Natural killer cell (primary cell): ENCODE measurements around the gene CCDC154. TPM values are rescaled to one million over a fixed set of nuclear protein-coding genes. Genes with fewer than 3 reads are reported as not detected.

ENCODE experiments used
- ATAC-seq, 3 donors: fragments of 150-1000 bp in 2 of 3; fragments of 200-7000 bp in 1 of 3; cut with Tn5 transposase; 1 replicate in 1 of 3; 2 replicates in 2 of 3; pipeline ENCODE4 v1.10.0; 2021; ENCODE audit warnings: mild to moderate bottlenecking in 2 of 3, moderate library complexity in 2 of 3
- DNase-seq, 2 donors: peaks; one replicate each; pipeline versions ENCODE4 v3.0.0 to v3.0.0-alpha.2; 2013 to 2021; ENCODE audit warnings: mixed read lengths in 1 of 2
- H3K27ac ChIP-seq: one replicate; pipeline ENCODE4 v1.5.1; 2013; ENCODE audit warnings: mild to moderate bottlenecking, low read length
- H3K27me3 ChIP-seq: one replicate; pipeline ENCODE4 v1.6.1; 2013; ENCODE audit warnings: low read length; ENCODE audit not compliant: control insufficient read depth, insufficient read depth
- H3K36me3 ChIP-seq: one replicate; pipeline ENCODE4 v1.6.1; 2013; ENCODE audit warnings: low read length; ENCODE audit not compliant: control insufficient read depth, insufficient read depth
- H3K4me1 ChIP-seq: one replicate; pipeline ENCODE4 v1.6.1; 2013; ENCODE audit warnings: low read length; ENCODE audit not compliant: control insufficient read depth, insufficient read depth
- H3K4me3 ChIP-seq: one replicate; pipeline ENCODE4 v1.5.1; 2013; ENCODE audit warnings: low read length
- H3K9me3 ChIP-seq: one replicate; pipeline ENCODE4 v1.6.1; 2013; ENCODE audit warnings: low read length; ENCODE audit not compliant: control insufficient read depth, insufficient read depth
- H3K27ac Mint-ChIP-seq, 2 donors: one replicate each; pipeline ENCODE4 v1.8.0; 2022; ENCODE audit warnings: mild to moderate bottlenecking in 2 of 2, mixed read lengths in 2 of 2, moderate library complexity in 1 of 2
- H3K27me3 Mint-ChIP-seq, 2 donors: one replicate each; pipeline ENCODE4 v1.8.0; 2022; ENCODE audit warnings: low read depth in 2 of 2, mixed read lengths in 2 of 2
- H3K36me3 Mint-ChIP-seq: one replicate; pipeline ENCODE4 v1.8.0; 2022; ENCODE audit warnings: mixed read lengths
- H3K4me1 Mint-ChIP-seq, 2 donors: one replicate each; pipeline ENCODE4 v1.8.0; 2022; ENCODE audit warnings: mixed read lengths in 2 of 2
- H3K4me3 Mint-ChIP-seq: one replicate; pipeline ENCODE4 v1.8.0; 2022; ENCODE audit warnings: mild to moderate bottlenecking, moderate library complexity, mixed read lengths
- H3K9me3 Mint-ChIP-seq, 2 donors: one replicate each; pipeline ENCODE4 v1.8.0; 2022; ENCODE audit warnings: mixed read lengths in 2 of 2
- CTCF ChIP-seq: fragments of 200-600 bp; IDR thresholded peaks from one replicate; pipeline ENCODE4 v1.8.0; 2022; ENCODE audit warnings: antibody characterized with exemption
- WGBS: methylation state at CpG from one replicate; pipeline ENCODE4 v1.1.7; 2013; ENCODE audit warnings: missing lambda C conversion rate; ENCODE audit not compliant: insufficient coverage; 5-methylcytosine and 5-hydroxymethylcytosine counted together
- intact Hi-C: fragments of 100-400 bp; cut with micrococcal nuclease; formaldehyde crosslinking; loops from one replicate; pipeline ENCODE4 v1.14.2; 2022
- total RNA-seq, 4 donors: library from RNA; stranded (reverse); fragments of 120-200 nt in 1 of 4; gene quantifications; one replicate each; pipeline versions ENCODE4 v1.2.3 to v1.2.4, GENCODE V29; 2013 to 2022

The CCDC154 gene
- total RNA-seq, 3 donors from 2014 or later (not counting 1 experiment from before 2014, with no cell fraction given), result 0.88 to 1.8 (median 1.6) TPM

GRCh38 chr16:1398351-1398750 is 46.0 kb downstream of the CCDC154 start:
- Mint-ChIP-seq H3K9me3 (no peaks in the 10 kb centered on the region), H3K4me1 (no peaks in the 10 kb centered on the region), H3K4me3 (no peak overlapping the region), H3K27ac (no peak overlapping the region), H3K36me3 (no peaks in the 10 kb centered on the region), H3K27me3 (no peaks in the 10 kb centered on the region)
- H3K36me3 ChIP-seq, result peaks cover 59% of the 10 kb centered on the region
- TF ChIP-seq CTCF, result no peak
- DNase-seq (no peak), ATAC-seq (no peak)
- WGBS, result 97% methylated on average over 9 of the region's 9 CpGs
- intact Hi-C loops, result no loop called here
- H3K27me3 ChIP-seq, result no peaks in the 10 kb centered on the region
- no peak overlapping the region for H3K4me3 ChIP-seq
- H3K4me1 ChIP-seq, result no peaks in the 10 kb centered on the region
- no peaks in the 10 kb centered on the region for H3K9me3 ChIP-seq
- H3K27ac ChIP-seq, result no peak overlapping the region

- Histone ChIP-seq H3K9me3 (no peaks in the 10 kb centered on the region), H3K4me1 (no peaks in the 10 kb centered on the region), H3K27me3 (no peaks in the 10 kb centered on the region), H3K4me3 (no peak overlapping the region), H3K27ac (no peak overlapping the region), H3K36me3 (peaks cover 61% of the 10 kb centered on the region)
- no peak overlapping the region for H3K27ac Mint-ChIP-seq
- H3K36me3 Mint-ChIP-seq, result no peaks in the 10 kb centered on the region
- no peak overlapping the region for H3K4me3 Mint-ChIP-seq
- no peak for DNase-seq
- no peaks in the 10 kb centered on the region for H3K4me1 Mint-ChIP-seq
- ATAC-seq, result no peak
- no peak for TF ChIP-seq CTCF
- intact Hi-C loops, result no loop called here
- no peaks in the 10 kb centered on the region for H3K9me3 Mint-ChIP-seq
- no peaks in the 10 kb centered on the region for H3K27me3 Mint-ChIP-seq
- 98% methylated on average over 21 of the region's 21 CpGs for WGBS
Measured at GRCh38 chr16:1397779-1398178, 46.6 kb downstream of the CCDC154 start.

- H3K27me3 ChIP-seq, result no peaks in the 10 kb centered on the region
- H3K4me3 ChIP-seq, result no peak overlapping the region
- H3K4me1 Mint-ChIP-seq, result no peaks in the 10 kb centered on the region
- H3K27me3 Mint-ChIP-seq, result no peaks in the 10 kb centered on the region
- no peak overlapping the region for H3K27ac Mint-ChIP-seq
- no peak overlapping the region for H3K4me3 Mint-ChIP-seq
- H3K27ac ChIP-seq, result no peak overlapping the region
- H3K36me3 ChIP-seq, result peaks cover 56% of the 10 kb centered on the region
- intact Hi-C loops, result no loop called here
- no peak for TF ChIP-seq CTCF
- H3K9me3 ChIP-seq, result no peaks in the 10 kb centered on the region
- no peaks in the 10 kb centered on the region for H3K36me3 Mint-ChIP-seq
- ATAC-seq, result peak in 1 of 3 donors; percentile 11
- no peaks in the 10 kb centered on the region for H3K9me3 Mint-ChIP-seq
- WGBS, result 95% methylated on average over 22 of the region's 22 CpGs
- DNase-seq, result no peak
- no peaks in the 10 kb centered on the region for H3K4me1 ChIP-seq
Measured at GRCh38 chr16:1395444-1396031, 48.8 kb downstream of the CCDC154 start.

GRCh38 chr16:1394367-1394951 is 49.9 kb downstream of the CCDC154 start:
- Mint-ChIP-seq H3K4me1 (no peaks in the 10 kb centered on the region), H3K9me3 (no peaks in the 10 kb centered on the region), H3K36me3 (no peaks in the 10 kb centered on the region), H3K4me3 (no peak overlapping the region), H3K27me3 (no peaks in the 10 kb centered on the region), H3K27ac (no peak overlapping the region)
- Histone ChIP-seq H3K4me1 (no peaks in the 10 kb centered on the region), H3K27me3 (no peaks in the 10 kb centered on the region), H3K9me3 (no peaks in the 10 kb centered on the region), H3K27ac (no peak overlapping the region), H3K36me3 (peaks cover 58% of the 10 kb centered on the region), H3K4me3 (no peak overlapping the region)
- ATAC-seq, result no peak
- DNase-seq, result no peak
- TF ChIP-seq CTCF, result no peak
- intact Hi-C loops, result no loop called here
- 93% methylated on average over 19 of the region's 19 CpGs for WGBS
